SW 1271 (cell line): ENCODE results near the gene TBCA.
"Not testable (repeated sequence)": the region's sequence is repeated elsewhere in the genome, so short reads cannot be mapped to it uniquely, and the experiment has no call there.

Experiments
- DNase-seq, 2 experiments: peaks; one replicate each; lab custom pipeline; 2025; lab: John Stamatoyannopoulos, UW

TBCA gene

GRCh38 chr5:77709340-77709739 lies 66.8 kb downstream of the TBCA start:
- no peak for DNase-seq

GRCh38 chr5:77707791-77708190 lies 68.3 kb downstream of the TBCA start:
- no peak for DNase-seq

GRCh38 chr5:77699569-77699968 lies 76.6 kb downstream of the TBCA start:
- DNase-seq = not testable (repeated sequence)

GRCh38 chr5:77698920-77699319 lies 77.2 kb downstream of the TBCA start:
- no peak for DNase-seq

- no peak for DNase-seq
Measured at GRCh38 chr5:77697692-77698091, 78.4 kb downstream of the TBCA start.

- DNase-seq = no peak
Measured at GRCh38 chr5:77696120-77696519, 80.0 kb downstream of the TBCA start.

GRCh38 chr5:77693913-77694312 lies 82.2 kb downstream of the TBCA start:
- DNase-seq = no peak

GRCh38 chr5:77683171-77683732 lies 92.9 kb downstream of the TBCA start:
- no peak for DNase-seq

- no peak for DNase-seq
Measured at GRCh38 chr5:77670526-77670925, 105.6 kb downstream of the TBCA start.

GRCh38 chr5:77669677-77670076 lies 106.5 kb downstream of the TBCA start:
- no peak for DNase-seq

GRCh38 chr5:77663090-77663863 lies 112.9 kb downstream of the TBCA start:
- DNase-seq = no peak

GRCh38 chr5:77662635-77663034 lies 113.5 kb downstream of the TBCA start:
- no peak for DNase-seq

GRCh38 chr5:77658662-77659061 lies 117.5 kb downstream of the TBCA start:
- DNase-seq = no peak

GRCh38 chr5:77651343-77651742 lies 124.8 kb downstream of the TBCA start:
- DNase-seq = no peak

- no peak for DNase-seq
Measured at GRCh38 chr5:77650686-77651085, 125.5 kb downstream of the TBCA start.

- no peak for DNase-seq
Measured at GRCh38 chr5:77649776-77650175, 126.4 kb downstream of the TBCA start.

- DNase-seq = no peak
Measured at GRCh38 chr5:77645995-77646639, 130.0 kb downstream of the TBCA start.

GRCh38 chr5:77645158-77645994 lies 130.8 kb downstream of the TBCA start:
- DNase-seq = peak in 1 of 2 experiments; percentile 27

GRCh38 chr5:77644371-77645157 lies 131.6 kb downstream of the TBCA start:
- no peak for DNase-seq

GRCh38 chr5:77643654-77644370 lies 132.3 kb downstream of the TBCA start:
- no peak for DNase-seq
